Parathyroid adenoma (tissue), 2 donors: ENCODE data around the gene PGF.

Experiments used
- H2AFZ ChIP-seq: fragments of 300-600 bp; sonication (generic); one replicate; pipeline ENCODE4 v1.7.0; 2017; ENCODE audit warnings: antibody characterized with exemption, mild to moderate bottlenecking
- H3K27ac ChIP-seq: fragments of 300-600 bp; sonication (generic); one replicate; pipeline ENCODE4 v1.7.0; 2017
- H3K27me3 ChIP-seq: fragments of 300-600 bp; sonication (generic); one replicate; pipeline ENCODE4 v1.7.0; 2017; ENCODE audit warnings: low read length; ENCODE audit not compliant: control insufficient read depth, insufficient read depth
- H3K36me3 ChIP-seq: fragments of 300-600 bp; sonication (generic); one replicate; pipeline ENCODE4 v1.7.0; 2017; ENCODE audit warnings: low read length; ENCODE audit not compliant: control insufficient read depth, insufficient read depth
- H3K4me1 ChIP-seq: fragments of 300-600 bp; sonication (generic); one replicate; pipeline ENCODE4 v1.7.0; 2017; ENCODE audit warnings: control low read depth
- H3K4me2 ChIP-seq: fragments of 300-600 bp; sonication (generic); one replicate; pipeline ENCODE4 v1.7.0; 2017; ENCODE audit warnings: low read length
- H3K4me3 ChIP-seq: fragments of 300-600 bp; sonication (generic); one replicate; pipeline ENCODE4 v1.7.0; 2017; ENCODE audit warnings: low read depth, low read length
- H3K79me2 ChIP-seq: fragments of 300-600 bp; sonication (generic); one replicate; pipeline ENCODE4 v1.7.0; 2017; ENCODE audit warnings: control low read depth
- H3K9ac ChIP-seq: fragments of 300-600 bp; sonication (generic); one replicate; pipeline ENCODE4 v1.7.0; 2017; ENCODE audit warnings: mild to moderate bottlenecking
- H3K9me3 ChIP-seq: fragments of 300-600 bp; sonication (generic); one replicate; pipeline ENCODE4 v1.7.0; 2017; ENCODE audit warnings: low read length; ENCODE audit not compliant: control insufficient read depth
- CTCF ChIP-seq: fragments of 300-600 bp; sonication (generic); IDR thresholded peaks from one replicate; pipeline ENCODE4 v1.7.0; 2017; ENCODE audit warnings: antibody characterized with exemption, mild to moderate bottlenecking
- donor health status: primary hyperparathyroidism.

Gene PGF

GRCh38 chr14:74948228-74949175 is 6.9 kb downstream of the PGF start:
- H3K4me3 ChIP-seq = no peak overlapping the region
- H3K79me2 ChIP-seq = no peaks in the 10 kb centered on the region
- no peak overlapping the region for H3K9ac ChIP-seq
- H3K27me3 ChIP-seq = no peaks in the 10 kb centered on the region
- H3K27ac ChIP-seq = no peak overlapping the region
- H3K36me3 ChIP-seq = no peaks in the 10 kb centered on the region
- H3K4me1 ChIP-seq = peaks cover 3% of the 10 kb centered on the region
- TF ChIP-seq CTCF = no peak
- no peak overlapping the region for H3K4me2 ChIP-seq
- H2AFZ ChIP-seq = no peak overlapping the region
- H3K9me3 ChIP-seq = no peaks in the 10 kb centered on the region

GRCh38 chr14:74947353-74948227 is 7.8 kb downstream of the PGF start:
- Histone ChIP-seq H2AFZ (no peak overlapping the region), H3K4me3 (no peak overlapping the region), H3K27ac (no peak overlapping the region), H3K79me2 (no peaks in the 10 kb centered on the region), H3K36me3 (no peaks in the 10 kb centered on the region), H3K4me2 (no peak overlapping the region), H3K27me3 (no peaks in the 10 kb centered on the region), H3K4me1 (peaks cover 3% of the 10 kb centered on the region), H3K9ac (no peak overlapping the region), H3K9me3 (no peaks in the 10 kb centered on the region)
- TF ChIP-seq CTCF = no peak

DNA sequence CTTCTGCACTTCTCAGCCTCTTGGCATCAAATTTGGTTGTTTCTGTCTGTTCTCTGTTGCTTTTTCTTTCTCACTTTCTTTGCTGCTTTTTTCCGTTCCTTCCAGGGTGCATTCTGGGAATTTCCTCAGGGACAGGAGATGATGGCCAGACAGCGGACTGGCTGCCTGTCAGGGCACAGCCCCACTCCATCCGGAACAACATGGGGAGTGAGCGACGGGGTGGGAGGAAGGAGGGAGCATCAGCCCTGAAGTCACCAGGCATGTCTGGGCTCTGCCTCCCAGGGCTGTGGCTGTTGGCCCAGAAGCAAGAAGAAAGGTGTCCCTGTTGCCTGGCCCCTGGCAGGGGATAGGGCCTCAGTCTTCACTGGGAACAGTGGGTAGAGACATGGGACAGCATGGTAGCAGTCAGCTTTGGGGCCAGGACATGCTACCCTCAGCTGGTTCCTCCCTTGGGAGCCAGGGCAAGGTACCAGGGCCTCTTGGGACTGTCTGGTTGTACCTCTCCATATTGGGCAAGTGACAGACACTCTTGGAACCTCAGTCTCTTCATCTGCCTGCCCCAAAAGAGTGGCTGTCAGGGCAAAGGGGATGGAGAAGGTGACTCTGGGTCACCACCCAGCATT is 8.6 kb downstream of the PGF start:
- H3K79me2 ChIP-seq = no peaks in the 10 kb centered on the region
- TF ChIP-seq CTCF = no peak
- no peaks in the 10 kb centered on the region for H3K36me3 ChIP-seq
- H3K27ac ChIP-seq = no peak overlapping the region
- H3K4me3 ChIP-seq = no peak overlapping the region
- H3K9ac ChIP-seq = no peak overlapping the region
- H2AFZ ChIP-seq = peak overlapping the region; percentile 65
- H3K9me3 ChIP-seq = no peaks in the 10 kb centered on the region
- H3K4me1 ChIP-seq = no peaks in the 10 kb centered on the region
- H3K27me3 ChIP-seq = no peaks in the 10 kb centered on the region
- H3K4me2 ChIP-seq = no peak overlapping the region

DNA sequence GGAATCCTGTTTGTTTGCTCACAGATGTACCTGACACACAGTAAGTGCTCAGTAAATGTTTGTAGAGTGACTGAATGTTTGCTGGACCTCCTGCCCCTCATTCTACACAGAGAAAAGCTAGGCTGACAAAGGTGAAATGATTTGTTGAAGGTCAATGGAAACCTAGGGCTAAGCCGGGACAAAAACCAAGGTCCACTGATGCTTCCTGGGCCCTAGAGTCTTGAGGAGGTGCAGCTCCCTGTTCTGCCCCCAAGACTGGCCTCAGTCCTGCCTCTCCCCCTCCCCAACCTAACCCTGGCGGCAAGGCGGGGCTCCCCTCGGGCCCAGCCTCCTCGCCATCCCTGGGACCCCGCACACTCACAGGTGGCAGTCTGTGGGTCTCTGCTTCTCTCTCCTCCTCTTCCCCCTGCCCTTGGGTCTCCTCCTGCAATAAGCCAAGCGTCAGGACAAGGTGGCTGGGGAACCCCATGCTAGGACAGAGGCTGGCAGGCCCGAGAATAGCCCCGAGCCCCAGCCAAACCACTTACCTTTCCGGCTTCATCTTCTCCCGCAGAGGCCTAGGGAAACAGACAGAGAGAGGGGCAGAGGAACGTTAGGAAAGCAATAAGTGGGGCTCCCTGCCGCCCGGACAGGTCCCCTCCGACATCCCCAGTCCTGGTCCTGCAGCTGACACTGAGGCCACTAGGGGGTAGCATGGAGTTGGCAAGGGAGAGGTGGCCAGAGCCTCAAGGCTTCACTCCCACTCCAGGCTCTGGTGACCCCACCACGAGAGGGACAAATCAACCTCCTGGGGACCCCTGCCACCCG is 9.3 kb downstream of the PGF start:
- H3K4me1 ChIP-seq = no peaks in the 10 kb centered on the region

More for the DNA sequence above, 9.3 kb downstream of the PGF start:
- Histone ChIP-seq H3K9me3 (no peaks in the 10 kb centered on the region), H3K9ac (no peak overlapping the region), H3K79me2 (no peaks in the 10 kb centered on the region), H3K27me3 (no peaks in the 10 kb centered on the region), H3K36me3 (no peaks in the 10 kb centered on the region), H3K4me2 (no peak overlapping the region), H2AFZ (peak overlapping the region; percentile 65), H3K4me3 (no peak overlapping the region), H3K27ac (no peak overlapping the region)
- peak; percentile 96 for TF ChIP-seq CTCF
